ENCODE data around the gene PIRT.
"Not testable (repeated sequence)": the region's sequence is repeated elsewhere in the genome, so short reads cannot be mapped to it uniquely, and the experiment has no call there.

Gene PIRT

DNA sequence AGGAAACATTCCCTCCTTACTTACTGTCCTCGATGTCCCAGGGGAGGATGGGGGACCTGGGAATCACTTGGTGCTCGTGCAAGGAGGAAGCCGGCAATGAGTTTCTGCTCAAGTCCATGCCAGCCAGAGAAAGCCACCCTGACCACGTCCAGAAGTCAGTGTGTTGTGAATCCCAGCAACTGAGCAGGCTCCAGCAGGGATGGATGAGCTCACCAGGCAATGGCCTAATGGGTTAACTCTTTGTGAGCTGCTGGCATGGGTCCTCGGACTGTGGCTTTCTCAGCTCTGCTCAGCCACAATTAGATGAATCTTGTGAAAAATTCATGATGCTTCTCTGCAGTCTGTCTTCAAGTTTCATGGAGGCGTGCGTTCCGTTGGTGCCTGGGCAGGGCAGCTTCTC lies at the start of gene PIRT:
Gene PIRT, minus strand, starts transcription at position 167 of the 400 bp plus-strand sequence. CDS start 12,442 bp downstream, outside the sequence.
- DNase-seq = no peak

DNA sequence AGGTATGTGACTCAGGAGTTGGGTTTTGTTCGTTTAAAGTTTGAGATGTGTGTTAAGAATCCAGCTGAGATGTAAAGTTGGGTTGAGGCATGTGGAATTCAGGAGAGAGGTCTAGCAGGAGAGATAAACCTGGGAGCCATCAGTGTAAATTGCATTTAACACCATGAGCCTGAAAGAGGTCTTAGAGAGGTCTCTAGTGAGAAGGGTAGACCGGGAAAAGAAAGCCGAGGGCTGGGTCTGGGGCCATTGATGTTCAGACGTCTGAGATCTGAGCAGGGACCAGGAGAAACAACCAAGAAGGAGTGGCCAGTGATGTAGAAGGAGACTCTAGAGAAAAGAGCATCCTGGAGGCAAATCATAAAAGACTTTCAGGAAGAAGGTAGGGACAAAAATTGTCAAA lies 44.1 kb upstream of the PIRT start:
- no peak for DNase-seq

DNA sequence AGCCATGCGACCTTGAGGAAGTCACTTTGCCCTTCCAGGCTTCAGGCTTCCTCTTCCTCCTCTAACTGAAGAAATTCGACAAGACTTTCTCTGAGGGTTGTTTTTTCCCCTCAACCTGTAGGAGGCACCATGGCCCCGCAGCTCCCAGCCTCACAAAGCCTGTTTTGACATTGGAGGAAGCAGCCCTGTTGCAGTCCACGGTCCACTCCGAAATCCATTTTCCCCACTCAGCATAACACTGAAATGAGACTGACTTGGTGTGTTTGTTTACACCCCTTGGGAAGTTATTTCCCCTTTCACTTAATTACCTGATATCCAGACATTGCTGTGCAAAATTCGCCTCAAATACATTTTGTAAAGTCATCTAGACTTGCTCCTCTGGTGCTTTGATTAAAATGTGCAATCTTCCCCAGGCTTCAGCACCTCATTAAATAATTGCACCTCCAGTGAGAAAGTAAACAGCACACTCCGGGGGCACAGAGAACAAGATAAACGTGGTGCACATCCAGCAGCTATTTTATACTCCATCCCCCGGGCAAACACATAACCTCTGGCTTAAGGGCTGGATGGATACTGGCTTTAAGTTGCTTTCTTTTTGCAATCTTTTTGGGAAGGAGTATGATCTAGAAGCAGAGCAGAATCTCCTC lies 41.4 kb upstream of the PIRT start:
- peak; percentile 47 for DNase-seq

DNA sequence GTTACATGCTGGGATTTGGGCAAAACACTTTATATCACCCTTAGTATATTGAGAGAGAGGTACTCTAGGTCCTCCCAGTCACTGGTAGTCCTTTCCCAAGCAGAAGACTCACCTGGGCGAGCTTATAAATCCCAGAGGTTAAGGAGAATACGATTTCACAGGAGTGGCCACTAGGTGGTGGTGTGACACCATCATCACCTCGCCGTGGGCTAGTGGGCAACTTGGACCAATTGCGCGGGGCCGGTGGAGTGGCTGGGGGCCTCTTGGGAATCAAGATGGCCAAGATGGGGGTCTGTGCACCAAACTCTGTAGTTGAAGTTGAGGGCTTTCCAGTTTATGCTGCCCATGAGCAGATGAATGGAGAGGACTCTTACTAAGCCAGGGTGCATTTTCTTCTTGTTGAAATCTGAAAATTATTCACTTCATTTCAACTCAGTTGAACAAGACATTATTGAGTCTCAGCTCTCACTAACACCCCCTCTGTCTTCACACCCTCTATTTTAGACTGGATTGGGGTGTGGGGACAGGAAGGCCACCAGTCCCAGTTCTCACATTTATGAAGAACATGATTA lies 38.2 kb upstream of the PIRT start:
- DNase-seq = no peak

DNA sequence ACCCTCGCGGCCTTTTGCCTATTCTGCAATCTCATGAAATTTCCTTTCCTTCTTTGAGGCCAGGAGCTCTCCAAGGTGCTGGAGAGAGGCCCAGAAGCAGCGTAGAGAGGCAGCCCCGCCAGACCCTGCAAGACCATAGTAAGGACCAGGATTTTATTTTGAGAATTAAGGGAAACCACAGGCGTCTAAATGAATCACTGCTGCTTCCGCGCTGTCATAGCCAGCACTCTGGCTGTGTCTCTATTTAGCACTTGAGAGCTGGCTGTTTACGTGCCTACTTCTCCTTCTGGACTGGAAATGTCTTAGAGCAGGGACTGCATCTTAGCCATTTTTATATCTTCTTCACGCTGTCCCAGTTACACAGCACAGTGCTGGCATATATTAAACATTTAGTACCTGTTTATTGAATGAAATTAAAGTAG lies 37.6 kb upstream of the PIRT start:
- peak; percentile 63 for DNase-seq

DNA sequence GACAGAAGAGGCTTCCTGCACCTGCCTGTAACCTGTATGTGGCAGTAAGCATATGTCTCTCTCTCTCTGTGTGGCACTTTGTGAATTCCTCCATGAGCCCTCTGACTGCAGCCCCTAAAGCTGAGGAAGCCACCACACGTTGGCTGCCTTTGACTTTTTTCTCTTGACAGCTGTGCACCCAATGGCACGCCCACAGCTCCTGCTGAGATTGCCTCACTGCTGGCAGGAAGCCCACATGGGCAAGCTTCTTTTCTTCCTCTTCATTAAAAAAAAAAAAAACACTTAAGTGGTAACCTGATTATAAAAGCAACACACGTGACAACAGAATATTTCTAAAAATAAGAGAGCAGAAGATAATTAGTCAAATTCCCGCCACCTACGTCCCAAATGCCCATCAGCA lies 34.0 kb upstream of the PIRT start:
- DNase-seq = peak; percentile 23

DNA sequence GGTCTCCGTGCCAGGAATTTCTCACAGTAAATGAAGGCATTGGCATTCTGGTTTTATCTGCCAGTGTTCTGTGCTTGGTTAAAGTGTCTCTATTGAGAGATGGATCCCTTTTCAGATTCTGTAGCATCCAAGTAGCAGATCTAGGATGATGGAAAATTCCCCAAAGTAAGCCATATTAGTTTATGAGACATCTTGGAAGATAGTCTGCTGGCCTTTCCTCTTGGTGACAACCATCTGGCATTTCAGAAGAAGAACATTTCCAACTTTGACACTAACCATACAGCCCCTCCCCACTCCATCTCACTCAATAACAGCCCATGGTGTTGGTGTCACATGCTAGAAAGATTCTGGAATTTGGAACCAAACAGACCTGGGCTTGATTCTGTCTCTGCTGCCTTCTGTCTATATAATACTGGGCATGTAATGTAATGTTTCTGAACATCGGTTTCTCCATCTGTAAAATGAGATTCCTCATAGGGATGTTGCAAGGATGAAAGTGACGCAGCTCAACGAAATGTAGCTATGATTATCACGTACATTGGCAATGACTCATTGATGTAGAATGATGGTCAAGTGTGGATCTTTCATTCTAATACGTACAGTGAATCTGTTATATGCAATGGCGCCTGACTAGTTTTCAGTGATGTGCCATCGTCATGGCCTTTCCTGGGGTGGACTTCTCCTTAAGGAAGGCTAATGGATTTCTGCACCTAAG lies 32.6 kb upstream of the PIRT start:
- DNase-seq = no peak

DNA sequence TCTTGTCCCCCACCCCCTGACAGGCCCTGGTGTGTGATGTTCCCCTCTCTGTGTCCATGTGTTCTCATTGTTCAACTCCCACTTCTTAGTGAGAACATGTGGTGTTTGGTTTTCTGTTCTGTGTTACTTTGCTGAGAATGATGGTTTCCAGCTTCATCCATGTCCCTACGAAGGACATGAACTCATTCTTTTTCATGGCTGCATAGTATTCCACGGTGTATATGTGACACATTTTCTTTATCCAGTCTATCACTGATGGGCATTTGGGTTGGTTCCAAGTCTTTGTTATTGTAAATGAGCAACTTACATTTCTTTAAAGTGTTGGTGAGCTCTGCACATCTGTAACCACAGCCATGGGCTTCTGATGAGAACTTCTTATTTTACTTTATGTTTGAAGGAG lies 30.9 kb upstream of the PIRT start:
- not testable (repeated sequence) for DNase-seq

DNA sequence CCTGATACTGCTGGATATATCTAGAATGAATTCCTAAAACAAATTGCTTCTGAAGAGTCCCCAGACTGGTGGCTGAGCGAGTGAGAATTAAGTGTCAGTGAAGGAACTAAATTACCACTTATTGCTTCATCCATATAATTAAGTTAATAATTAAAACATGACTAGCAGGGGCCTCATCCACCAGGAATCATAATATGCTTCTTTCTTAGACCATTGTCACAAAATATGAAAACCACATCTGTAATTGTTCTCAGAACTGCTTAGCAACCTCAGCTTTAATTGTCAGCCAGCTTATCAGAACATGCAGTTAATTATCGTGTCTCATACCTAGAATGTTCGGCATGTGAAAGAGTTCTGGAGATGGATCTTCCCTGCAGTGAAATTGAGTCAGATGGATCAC lies 21.2 kb upstream of the PIRT start:
- no peak for DNase-seq

DNA sequence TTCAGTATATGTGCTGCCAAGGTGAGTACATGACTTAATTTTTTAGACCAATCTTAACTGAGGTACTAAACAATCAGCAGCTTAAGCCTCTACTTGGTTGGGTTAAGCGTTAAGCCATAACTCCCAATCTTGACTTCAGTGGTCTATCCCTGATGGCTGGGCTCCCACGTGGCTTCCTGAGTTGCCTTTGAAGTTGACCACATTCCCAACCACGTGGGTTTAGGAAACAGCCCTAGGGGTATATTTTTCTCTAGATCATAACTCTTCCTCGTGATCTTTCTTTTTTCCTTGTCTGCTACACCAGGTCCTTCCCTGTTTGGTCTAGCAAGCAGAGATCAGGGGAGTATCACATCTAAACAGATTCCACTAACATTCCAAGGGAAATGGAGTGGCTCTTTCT lies 20.1 kb upstream of the PIRT start:
- DNase-seq = no peak

DNA sequence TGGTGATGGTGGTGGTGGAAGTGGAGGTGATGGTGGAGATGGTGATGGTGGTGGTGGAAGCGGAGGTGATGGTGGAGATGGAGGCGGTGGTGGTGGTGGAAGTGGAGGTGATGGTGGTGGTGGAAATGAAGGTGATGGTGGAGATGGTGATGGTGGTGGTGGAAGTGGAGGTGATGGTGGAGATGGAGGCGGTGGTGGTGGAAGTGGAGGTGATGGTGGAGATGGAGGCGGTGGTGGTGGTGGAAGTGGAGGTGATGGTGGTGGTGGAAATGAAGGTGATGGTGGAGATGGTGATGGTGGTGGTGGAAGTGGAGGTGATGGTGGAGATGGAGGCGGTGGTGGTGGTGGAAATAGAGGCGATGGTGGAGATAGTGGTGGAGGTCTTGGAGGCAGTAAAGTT lies 8.7 kb upstream of the PIRT start:
- not testable (repeated sequence) for DNase-seq

DNA sequence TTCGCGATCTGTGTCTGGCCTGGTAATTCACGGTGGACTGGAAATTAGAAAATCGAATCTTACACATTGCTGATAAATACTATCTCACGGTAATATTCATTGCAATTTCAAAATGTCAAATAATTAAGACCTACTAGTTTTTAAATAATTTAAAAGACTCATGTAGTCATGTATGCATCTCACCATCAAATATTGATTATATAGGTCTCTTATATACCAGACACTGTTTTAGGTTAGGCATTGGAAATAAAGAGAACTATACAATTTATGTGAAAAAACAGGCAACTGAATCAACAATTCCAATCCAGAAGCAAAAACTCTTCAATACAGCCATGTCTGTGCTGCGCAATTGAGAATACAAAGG lies 7.5 kb upstream of the PIRT start:
- no peak for DNase-seq

DNA sequence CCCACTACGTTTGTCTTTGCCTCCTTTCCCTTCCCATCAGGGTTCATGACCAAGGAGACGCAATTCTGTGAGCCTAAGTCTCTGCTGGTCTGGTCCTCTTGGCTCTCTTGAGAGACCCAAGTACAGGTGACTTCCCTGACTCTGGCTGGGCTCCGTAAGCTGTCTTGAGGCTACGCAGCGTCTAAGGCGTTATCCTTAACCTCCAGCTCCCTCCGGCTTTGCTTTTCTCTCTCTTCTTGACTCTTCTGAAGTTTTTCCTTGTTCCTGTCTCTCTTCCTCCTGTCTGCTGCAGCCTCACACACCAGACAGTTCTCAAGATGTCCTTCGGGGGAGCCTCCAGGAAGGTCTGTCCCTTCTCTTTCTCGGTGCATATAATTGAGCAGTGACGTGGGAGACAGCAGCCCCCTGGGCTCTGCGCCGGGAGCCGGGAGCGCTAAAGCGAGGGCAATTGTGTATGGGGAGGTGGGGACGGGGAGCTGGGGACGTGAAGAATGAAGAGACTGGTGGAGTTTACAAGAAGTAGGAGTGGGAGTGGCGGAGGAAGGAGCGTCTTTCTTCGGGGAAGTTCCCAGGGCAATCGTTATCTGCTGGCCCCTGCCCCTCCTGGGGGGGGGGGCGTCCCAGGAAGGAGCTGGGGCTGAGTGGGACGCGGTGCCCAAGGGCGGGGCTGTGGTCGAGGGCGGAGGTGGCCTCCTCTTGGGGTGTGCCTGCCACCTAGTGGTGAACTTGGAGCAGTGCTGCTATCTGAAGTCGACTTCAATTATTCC lies 6.9 kb upstream of the PIRT start:
- DNase-seq = peak; percentile 38

DNA sequence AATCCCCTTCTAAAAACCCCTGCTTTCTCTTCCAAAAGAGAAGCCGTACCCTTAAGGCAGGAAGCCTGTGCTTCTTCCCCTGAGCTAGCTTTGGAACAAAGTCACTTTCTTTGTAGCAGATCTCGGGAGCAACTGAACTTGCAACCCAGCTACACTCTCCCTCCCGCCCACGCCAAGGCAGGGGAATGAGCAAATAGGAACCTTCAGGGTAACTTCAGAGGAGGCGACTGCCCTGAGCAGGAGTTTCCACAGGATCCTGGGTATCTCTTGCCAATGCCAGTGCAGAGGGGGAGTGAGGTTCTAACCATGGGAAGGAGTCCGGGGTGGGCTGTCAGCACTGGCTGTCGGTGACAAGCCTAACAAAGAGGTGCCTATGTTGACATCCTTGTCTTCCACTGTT lies 5.9 kb upstream of the PIRT start:
- no peak for DNase-seq

DNA sequence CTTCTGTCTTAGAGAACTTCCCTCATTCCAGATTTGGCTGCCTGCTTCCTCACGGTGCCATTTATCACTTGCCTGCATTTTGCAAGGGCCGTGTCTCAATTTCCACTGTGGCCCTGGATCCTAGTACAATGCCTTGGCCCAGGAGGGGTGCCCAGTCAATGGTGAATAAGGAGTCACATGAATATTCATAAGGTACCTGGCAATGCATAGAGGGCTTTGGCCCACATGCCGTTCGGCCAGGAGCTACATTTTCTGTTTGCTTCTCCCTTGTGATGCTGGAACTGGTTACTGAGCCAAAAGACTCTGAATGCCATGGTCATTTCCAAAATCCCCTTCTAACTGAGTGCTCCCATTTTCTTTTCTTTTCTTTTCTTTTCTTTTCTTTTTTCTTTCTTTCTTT lies 4.8 kb upstream of the PIRT start:
- DNase-seq = no peak

DNA sequence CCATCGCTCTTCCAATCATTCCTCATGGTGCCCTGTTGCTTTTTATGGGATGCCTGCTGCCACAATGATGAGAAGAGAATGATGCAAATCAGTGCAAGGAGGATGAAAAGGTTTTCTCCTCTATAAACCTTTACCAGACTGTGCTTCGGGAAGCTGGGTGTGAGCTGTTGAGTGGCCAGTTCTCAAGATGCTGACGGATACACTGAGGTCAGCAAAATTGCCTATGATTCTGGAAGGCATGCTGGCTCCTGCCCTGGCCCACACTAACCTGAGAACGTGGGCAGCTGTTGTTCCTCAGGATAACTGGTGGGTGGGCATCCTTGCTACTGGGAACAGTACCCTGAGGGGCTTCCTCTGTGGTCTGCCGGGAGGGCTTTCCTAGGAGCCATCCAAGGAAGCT lies 795 bp upstream of the PIRT start:
- no peak for DNase-seq

DNA sequence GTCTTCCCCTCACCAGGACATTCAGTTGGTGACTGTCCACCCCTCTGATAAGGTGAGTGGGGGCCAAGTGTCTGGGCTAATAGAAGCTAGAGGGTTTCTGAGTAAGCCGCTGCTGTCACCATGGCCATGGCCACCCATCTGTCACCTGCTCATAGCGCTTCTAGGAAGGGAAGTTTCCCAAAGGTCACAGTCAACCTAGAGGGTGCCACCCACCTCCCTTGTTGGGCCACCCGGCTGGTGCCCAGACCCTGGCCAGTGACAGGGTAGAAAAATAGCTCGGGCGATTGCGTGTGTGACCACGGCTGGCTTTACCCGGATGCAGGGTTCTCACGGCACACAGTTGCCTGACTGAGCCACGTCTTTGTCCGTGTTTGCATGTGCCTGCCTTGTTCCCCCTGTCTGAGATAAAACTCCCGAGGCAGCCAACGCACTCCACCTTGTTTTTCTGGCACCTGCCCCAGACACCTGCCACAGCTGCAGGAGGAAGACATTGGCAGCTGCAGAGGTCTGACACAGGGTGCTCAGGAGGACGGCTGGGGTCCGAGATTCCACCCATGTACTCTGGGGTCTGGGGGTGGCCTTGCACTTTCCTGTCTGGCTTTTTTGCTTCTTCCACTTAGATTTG lies 809 bp downstream of the PIRT start:
- no peak for DNase-seq

DNA sequence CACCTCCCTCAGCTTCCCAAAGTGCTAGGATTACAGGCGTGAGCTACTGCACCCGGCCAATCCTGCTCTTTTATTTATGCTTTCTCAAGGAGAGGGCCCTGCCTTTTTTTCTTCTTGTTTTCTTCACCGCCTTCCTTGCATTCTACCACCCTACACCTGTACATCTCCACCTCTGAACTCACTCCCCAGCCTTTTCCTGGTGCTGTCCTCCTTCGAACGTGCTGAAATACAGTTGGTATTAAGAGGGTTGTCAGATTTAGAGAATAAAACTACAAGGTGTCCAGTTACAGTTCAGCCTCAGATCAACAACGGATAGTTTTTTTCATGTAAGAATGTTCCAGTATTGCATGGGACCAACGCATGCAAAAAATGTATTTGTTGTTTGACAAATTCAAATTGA lies 1.7 kb downstream of the PIRT start:
- DNase-seq = no peak

DNA sequence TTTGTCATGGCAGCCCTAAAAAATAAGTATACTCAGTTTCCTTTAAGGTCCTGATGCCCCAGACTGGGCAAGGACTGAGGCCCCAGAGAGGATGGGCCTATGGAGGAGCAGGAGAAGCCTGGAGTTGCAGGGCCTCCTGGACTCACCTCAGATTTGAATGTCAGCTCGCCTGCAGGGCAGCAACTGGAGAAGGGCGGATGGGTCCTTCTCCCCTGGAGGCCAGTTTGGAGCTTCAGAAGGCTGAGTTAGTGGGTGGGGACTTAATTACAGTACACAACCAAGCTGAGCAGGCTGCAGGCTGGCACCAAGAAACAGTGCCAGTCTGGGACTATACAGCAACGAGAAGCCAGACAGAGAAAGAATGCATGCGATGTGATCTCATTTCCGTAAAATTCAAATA lies 6.2 kb downstream of the PIRT start:
- no peak for DNase-seq

DNA sequence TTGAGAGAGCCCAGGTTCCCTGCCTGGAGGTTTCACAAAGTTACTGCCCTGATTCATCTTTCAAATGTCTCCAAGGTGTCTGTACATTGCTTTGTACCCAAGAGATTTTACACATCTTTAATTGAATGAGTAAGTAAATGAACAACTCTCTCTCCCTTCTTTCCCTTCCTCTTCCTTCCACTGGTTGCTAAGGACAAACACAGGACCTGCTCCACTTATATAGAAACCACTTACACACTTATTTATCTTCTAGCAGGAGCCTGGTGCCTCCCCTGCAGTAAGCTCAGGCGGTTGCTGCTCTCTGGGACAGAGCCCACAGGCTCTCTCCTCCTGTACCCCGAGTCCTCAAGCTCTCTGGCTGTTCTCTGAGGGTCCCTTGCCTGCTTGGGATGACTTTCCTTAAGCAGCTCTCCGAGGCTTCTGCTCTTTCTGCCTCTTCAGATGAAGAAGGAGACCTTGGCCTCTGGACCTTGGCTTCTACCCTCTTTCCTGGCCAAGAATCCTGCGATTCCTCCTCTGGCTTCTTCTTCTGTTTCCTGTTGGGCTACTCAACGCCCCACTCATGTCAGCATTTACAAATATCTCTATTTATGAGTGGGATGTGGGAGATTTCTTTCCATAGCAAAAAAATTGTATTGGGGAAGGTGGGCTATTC lies 9.9 kb downstream of the PIRT start:
- DNase-seq = no peak

DNA sequence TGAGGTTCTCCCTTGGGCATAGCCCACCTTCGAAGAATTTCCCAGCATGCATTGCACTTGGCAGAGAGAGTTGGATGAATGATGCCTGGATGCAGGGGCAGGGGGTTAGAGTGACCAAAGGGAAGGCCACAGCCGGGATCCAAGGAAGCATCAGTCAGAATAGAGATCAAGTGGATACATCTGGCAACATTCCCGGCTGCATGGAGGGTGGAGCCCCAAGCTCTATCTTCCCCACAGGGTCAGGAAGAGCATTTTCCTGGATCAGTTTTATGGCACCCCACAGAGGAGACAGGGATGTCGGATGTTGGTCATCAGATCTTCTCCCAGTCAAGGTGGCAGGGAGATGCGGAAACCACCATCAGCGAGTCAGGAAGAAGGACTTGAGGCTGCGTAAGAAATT lies 13.0 kb downstream of the PIRT start:
- DNase-seq = no peak

DNA sequence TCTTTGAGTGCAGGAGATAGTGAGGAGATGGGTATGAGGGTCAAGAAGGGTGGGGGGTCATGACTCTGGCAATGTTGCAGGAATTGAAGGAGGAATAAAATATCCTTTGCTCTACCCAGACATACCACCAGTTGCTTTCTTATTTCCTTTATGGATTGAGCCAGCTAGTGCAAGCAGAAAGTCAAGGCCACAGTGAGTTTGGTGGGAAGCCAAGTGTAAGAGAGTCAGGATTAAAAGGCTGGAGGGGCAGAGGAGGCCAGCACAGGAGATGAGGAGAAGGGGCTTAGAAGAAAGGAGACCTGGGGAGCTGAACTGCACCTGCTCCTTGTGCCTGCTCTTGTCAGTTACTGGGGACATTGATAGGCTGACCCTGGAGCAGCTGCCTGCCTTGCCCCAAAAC lies 16.1 kb downstream of the PIRT start:
- no peak for DNase-seq

DNA sequence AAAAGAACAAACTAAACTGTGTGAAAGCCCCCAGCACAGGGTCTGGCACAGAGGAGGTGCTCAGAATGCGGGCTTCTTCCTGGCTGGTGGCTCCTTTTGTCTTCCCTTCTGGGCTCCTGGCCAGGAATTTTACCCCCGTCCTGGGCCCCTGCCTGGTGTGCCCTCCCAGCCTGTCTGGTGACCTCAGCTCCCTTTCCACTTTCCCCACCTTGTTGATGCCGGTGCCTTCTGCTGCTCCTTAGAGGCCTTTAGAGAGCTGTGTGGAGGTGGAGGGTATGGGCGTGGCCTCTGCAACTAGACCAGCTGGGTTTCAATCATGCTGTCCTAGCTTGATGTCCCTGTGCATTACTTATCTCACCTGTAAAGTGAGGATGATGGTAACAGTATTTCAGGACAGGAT lies 16.8 kb downstream of the PIRT start:
- DNase-seq = no peak
